ENCODE data around the gene ZSWIM4.

The ZSWIM4 gene

DNA sequence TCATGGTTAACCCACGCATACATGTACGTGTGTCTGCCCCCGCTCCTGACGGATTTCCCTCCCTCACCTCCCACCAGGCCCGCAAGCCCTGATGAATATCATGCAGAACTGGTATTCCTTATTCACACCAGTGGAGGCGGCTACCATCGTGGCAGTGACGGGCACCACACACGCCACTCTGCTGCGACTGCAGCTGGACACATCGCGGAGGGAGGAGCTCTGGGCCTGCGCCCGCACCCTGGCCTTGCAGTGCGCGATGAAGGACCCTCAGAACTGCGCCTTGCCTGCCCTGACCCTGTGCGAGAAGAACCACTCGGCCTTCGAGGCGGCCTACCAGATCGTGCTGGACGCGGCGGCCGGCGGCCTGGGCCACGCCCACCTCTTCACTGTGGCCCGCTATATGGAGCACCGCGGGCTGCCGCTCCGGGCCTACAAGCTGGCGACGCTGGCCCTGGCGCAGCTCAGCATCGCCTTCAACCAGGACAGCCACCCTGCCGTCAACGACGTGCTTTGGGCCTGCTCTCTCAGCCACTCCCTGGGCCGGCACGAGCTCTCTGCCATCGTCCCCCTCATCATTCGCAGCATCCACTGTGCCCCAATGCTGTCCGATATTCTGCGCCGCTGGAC is 35.0 kb downstream of the ZSWIM4 start:
- peaks cover 29% of the 10 kb centered on the region for H3K36me3 ChIP-seq
- no peaks in the 10 kb centered on the region for H3K9me3 ChIP-seq
- H3K27me3 ChIP-seq, result no peaks in the 10 kb centered on the region
- peaks cover 26 to 28% of the 10 kb centered on the region in 2 experiments for H3K4me1 ChIP-seq (ENCODE audit: control insufficient read depth in 1 of 2, insufficient read depth in 1 of 2, low read depth in 1 of 2, low read length in 1 of 2)
- no peak overlapping the region for H3K4me3 ChIP-seq (ENCODE audit: low read depth in 1 of 2, low read length in 1 of 2)
- TF ChIP-seq, protein P1, sequence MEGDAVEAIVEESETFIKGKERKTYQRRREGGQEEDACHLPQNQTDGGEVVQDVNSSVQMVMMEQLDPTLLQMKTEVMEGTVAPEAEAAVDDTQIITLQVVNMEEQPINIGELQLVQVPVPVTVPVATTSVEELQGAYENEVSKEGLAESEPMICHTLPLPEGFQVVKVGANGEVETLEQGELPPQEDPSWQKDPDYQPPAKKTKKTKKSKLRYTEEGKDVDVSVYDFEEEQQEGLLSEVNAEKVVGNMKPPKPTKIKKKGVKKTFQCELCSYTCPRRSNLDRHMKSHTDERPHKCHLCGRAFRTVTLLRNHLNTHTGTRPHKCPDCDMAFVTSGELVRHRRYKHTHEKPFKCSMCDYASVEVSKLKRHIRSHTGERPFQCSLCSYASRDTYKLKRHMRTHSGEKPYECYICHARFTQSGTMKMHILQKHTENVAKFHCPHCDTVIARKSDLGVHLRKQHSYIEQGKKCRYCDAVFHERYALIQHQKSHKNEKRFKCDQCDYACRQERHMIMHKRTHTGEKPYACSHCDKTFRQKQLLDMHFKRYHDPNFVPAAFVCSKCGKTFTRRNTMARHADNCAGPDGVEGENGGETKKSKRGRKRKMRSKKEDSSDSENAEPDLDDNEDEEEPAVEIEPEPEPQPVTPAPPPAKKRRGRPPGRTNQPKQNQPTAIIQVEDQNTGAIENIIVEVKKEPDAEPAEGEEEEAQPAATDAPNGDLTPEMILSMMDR (IDR thresholded peaks at IDR 0.05), result no peak
- H3K27ac ChIP-seq, result peak overlapping the region; percentile 6

DNA sequence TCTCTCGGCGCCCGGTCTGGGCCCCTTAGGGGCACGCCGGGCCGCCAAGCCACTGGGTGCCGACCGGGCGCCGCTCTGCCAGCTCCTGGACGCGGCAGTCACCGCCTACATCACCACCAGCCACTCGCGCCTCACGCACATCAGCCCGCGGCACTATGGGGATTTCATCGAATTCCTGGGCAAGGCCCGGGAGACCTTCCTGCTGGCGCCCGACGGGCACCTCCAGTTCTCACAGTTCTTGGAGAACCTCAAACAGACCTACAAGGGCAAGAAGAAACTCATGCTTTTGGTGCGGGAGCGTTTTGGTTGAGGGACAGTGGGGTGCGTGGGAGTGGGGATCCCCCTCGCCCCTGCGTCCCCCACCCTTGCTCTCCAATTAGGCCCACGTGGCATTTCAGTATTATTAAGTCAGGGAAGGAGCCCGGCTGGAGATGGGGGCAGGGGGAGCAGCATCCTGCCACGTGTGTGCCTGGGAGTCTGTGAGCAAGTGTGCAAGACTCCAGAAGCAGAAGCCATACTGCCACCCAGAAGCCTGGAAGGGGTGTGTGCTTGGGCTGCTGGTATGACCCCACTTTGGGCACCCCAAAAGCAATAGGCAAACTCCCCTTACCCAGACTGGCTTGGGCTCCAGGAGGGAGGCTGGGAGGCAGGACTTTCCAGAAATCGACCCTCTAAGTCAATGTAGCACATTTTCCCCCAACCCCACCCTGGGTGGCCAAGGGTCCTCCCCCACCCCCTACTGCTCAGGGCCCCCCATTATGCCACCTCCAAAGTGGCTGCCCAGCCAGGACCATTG is 35.7 kb downstream of the ZSWIM4 start:
- Histone ChIP-seq H3K4me1 (ENCODE audit: control insufficient read depth in 1 of 2, insufficient read depth in 1 of 2, low read depth in 1 of 2, low read length in 1 of 2) (peaks cover 33 to 35% of the 10 kb centered on the region in 2 experiments), H3K27me3 (no peaks in the 10 kb centered on the region), H3K9me3 (no peaks in the 10 kb centered on the region), H3K27ac (peak overlapping the region; percentile 20), H3K4me3 (ENCODE audit: low read depth in 1 of 2, low read length in 1 of 2) (no peak overlapping the region), H3K36me3 (peaks cover 35% of the 10 kb centered on the region)
- TF ChIP-seq, protein P1 (IDR thresholded peaks at IDR 0.05), result no peak

DNA sequence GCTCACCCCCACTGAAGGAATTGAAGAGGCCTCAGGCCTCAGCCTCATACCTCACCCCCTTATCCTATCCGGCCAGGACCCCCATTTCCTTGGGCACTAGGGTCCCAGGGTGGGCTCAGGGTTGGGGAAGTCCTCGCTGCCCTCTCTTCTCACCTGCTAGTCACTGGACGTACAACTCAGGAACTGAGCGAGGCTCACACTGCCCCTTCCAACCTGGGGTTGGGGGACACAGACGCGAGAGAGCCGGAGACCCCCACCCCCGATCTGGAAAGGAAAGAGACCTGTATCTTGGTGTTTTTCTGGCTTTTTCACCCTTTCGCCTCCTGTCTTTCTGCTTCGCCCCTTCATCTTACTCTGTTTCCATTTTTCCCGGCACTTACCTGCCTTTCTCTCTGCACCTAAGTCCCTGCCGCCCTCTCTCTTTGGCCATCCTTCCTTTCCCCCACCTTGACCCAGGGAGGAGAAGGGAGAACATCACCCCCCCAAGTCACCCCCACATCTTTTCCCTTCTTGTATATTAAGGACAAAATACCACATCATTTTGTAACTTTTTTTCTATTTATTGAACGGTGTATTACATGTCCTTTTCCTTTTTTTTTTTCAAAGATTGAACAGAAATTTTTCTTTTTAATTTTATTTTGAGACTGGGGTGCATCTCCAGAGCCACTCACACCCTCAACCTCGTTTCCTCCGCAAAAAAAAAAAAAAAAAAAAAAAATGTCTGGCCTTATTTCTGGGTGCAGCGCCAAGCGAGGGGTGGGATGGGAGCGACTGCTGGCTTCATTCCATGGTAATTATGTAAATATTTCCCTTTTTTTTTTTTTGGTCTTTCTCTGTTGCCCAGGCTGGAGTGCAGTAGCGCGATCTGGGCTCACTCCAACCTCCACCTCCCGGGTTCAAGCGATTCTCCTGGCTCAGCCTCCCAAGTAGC is 36.6 kb downstream of the ZSWIM4 start:
- Histone ChIP-seq H3K4me1 (ENCODE audit: control insufficient read depth in 1 of 2, insufficient read depth in 1 of 2, low read depth in 1 of 2, low read length in 1 of 2) (peaks cover 42 to 44% of the 10 kb centered on the region in 2 experiments), H3K4me3 (ENCODE audit: low read depth in 1 of 2, low read length in 1 of 2) (no peak overlapping the region), H3K9me3 (no peaks in the 10 kb centered on the region), H3K27ac (peak overlapping the region; percentile 20), H3K36me3 (peaks cover 41% of the 10 kb centered on the region), H3K27me3 (no peaks in the 10 kb centered on the region)
- TF ChIP-seq, protein P1 (IDR thresholded peaks at IDR 0.05), result no peak

DNA sequence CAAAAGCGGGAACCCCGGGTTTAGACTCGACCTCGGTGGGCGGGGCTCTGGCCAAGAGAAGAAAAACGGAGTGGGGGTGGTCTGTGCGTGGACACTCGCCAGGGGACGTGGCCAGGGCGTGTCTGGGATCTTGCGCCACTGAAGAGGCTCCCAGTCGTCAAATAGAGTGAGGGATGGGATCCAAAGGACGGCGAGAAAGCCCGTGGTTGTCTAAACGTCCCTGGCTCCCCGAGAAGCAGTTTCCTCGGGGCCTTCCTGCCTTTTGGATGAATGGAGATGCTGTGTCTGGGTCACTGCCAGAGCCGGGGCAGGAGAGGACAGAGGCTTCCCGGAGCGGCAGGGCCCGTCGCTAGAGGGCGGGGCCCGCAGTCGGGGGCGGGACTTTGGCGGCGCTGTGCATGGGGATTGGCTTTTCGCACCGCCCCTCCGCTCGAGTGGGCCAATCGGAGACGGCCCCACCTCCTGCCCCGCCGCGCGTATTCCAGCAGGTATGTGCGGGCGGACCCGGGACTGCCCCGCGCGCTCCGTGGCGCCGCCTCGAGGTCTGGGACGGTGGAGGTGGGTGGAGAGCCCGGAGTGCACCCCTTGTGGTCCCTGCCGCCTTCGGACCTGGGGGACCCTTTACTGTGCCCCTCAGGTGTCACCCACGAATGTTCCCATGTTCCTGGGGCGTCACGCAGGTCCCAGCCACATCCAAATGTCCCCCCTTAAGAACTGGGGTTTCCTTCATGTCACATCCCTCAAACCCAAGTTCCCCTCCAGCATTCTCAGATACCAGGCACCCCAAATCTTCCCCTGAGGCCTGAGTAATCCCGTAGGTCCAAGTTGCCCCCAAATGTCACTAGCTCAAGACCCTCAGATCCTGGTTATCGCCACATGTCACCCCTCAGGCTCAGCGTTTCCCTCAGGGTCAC is 38.3 kb downstream of the ZSWIM4 start:
- H3K4me3 ChIP-seq (ENCODE audit: low read depth in 1 of 2, low read length in 1 of 2), result peak overlapping the region; percentile 82 to 84
- H3K36me3 ChIP-seq, result peaks cover 41% of the 10 kb centered on the region
- H3K9me3 ChIP-seq, result no peaks in the 10 kb centered on the region
- H3K27me3 ChIP-seq, result no peaks in the 10 kb centered on the region
- TF ChIP-seq, protein P1 (IDR thresholded peaks at IDR 0.05), result peak; percentile 83
- peaks cover 60 to 62% of the 10 kb centered on the region in 2 experiments for H3K4me1 ChIP-seq (ENCODE audit: control insufficient read depth in 1 of 2, insufficient read depth in 1 of 2, low read depth in 1 of 2, low read length in 1 of 2)
- peak overlapping the region; percentile 99 for H3K27ac ChIP-seq
